Activated CD8-positive, alpha-beta memory T cell treated with anti-CD3 and anti-CD28 coated beads for 48 hours (primary cell): ENCODE measurements around the gene FASTK.

Experiments used
- DNase-seq, 3 experiments: peaks; one replicate each; pipeline ENCODE4 v3.0.0-alpha.2; 2020; ENCODE audit warnings: low read depth in 2 of 3, low spot score in 2 of 3

The FASTK gene

GRCh38 chr7:151083071-151083823, 2.6 kb upstream of the FASTK start, which contains the start of gene TMUB1:
TSS of gene TMUB1 (minus strand) at chr7:151083493. CDS start at chr7:151082563, 930 bp downstream.
- DNase-seq, result peak; percentile 66 to 72 (median 67)

- DNase-seq, result no peak
Observed at GRCh38 chr7:151082141-151083070, 1.8 kb upstream of the FASTK start.

GRCh38 chr7:151081170-151082101, 827 bp upstream of the FASTK start:
- DNase-seq, result no peak

GRCh38 chr7:151080067-151080521, 515 bp downstream of the FASTK start:
- DNase-seq, result no peak

GRCh38 chr7:151079199-151079910, 1.3 kb downstream of the FASTK start:
- no peak for DNase-seq

- no peak for DNase-seq
Observed at GRCh38 chr7:151078233-151079040, 2.2 kb downstream of the FASTK start.

GRCh38 chr7:151077705-151078232, 2.8 kb downstream of the FASTK start:
- no peak for DNase-seq

GRCh38 chr7:151076863-151077704, 3.5 kb downstream of the FASTK start:
- DNase-seq, result no peak

- no peak for DNase-seq
Observed at GRCh38 chr7:151075978-151076426, 4.6 kb downstream of the FASTK start.

GRCh38 chr7:151075662-151075971, 5.0 kb downstream of the FASTK start:
- no peak for DNase-seq

- DNase-seq, result no peak
Observed at GRCh38 chr7:151074817-151075661, 5.6 kb downstream of the FASTK start.

GRCh38 chr7:151073990-151074389, 6.6 kb downstream of the FASTK start:
- DNase-seq, result no peak

- no peak for DNase-seq
Observed at GRCh38 chr7:151071032-151071866, 9.4 kb downstream of the FASTK start.

- DNase-seq, result no peak
Observed at GRCh38 chr7:151070574-151070960, 10.0 kb downstream of the FASTK start.

GRCh38 chr7:151069841-151070573, 10.6 kb downstream of the FASTK start:
- DNase-seq, result no peak
